H1 (cell line): Measurements from ENCODE around the gene GAB2. TPM values are rescaled to one million over a fixed set of nuclear protein-coding genes. Genes with fewer than 3 reads are reported as not detected.

Source experiments
- CTCF ChIA-PET: fragments of 300-600 bp; sonication (Branson Sonifier 250); formaldehyde crosslinking; loops from one replicate; lab custom pipeline; 2021; ENCODE audit not compliant: partially characterized antibody; lab: Charles Lee
- POLR2A ChIA-PET: fragments of 300-600 bp; sonication (Branson Sonifier 250); formaldehyde crosslinking; loops from one replicate; lab custom pipeline; 2021; ENCODE audit warnings: inconsistent platforms; ENCODE audit not compliant: partially characterized antibody; lab: Charles Lee
- DNase-seq, 2 experiments: peaks; one replicate each; pipeline versions ENCODE4 v3.0.0 to v3.0.0-alpha.2; 2010 to 2022; ENCODE audit warnings: low spot score in 2 of 2, low read depth in 1 of 2, mixed read lengths in 1 of 2
- FAIRE-seq: peaks from 2 replicates; lab custom pipeline; 2011; peaks lifted over from hg19 to GRCh38; lab: Jason Lieb, UNC
- H2AFZ ChIP-seq: 2 replicates; pipeline ENCODE4 v1.8.1; 2012; ENCODE audit warnings: low read length, inconsistent platforms
- H2AK5ac ChIP-seq: 2 replicates; pipeline ENCODE4 v1.6.1; 2013; ENCODE audit warnings: low read depth, low read length
- H2BK120ac ChIP-seq: replicated peaks from 2 replicates; pipeline ENCODE3; 2013; ENCODE audit warnings: low read depth, low read length, inconsistent platforms
- H2BK12ac ChIP-seq: 2 replicates; pipeline ENCODE4 v1.6.1; 2013; ENCODE audit warnings: low read depth, low read length
- H2BK15ac ChIP-seq: 2 replicates; pipeline ENCODE4 v1.6.1; 2013; ENCODE audit warnings: low read length
- H2BK20ac ChIP-seq: 2 replicates; pipeline ENCODE4 v1.6.1; 2013; ENCODE audit warnings: low read length
- H2BK5ac ChIP-seq: 2 replicates; pipeline ENCODE4 v1.6.1; 2013; ENCODE audit warnings: low read depth, low read length
- H3K14ac ChIP-seq: 2 replicates; pipeline ENCODE4 v1.6.1; 2013; ENCODE audit warnings: inconsistent platforms; ENCODE audit not compliant: insufficient read length
- H3K18ac ChIP-seq: 2 replicates; pipeline ENCODE4 v1.6.1; 2013; ENCODE audit warnings: low read length; ENCODE audit errors: extremely low read depth
- H3K23ac ChIP-seq: 2 replicates; pipeline ENCODE4 v1.6.1; 2013; ENCODE audit warnings: inconsistent platforms; ENCODE audit not compliant: insufficient read length
- H3K23me2 ChIP-seq: 2 replicates; pipeline ENCODE4 v1.6.1; 2013; ENCODE audit warnings: low read depth, low read length
- H3K27ac ChIP-seq: 2 replicates; pipeline ENCODE4 v1.6.1; 2011; ENCODE audit warnings: low read depth, low read length, inconsistent platforms
- H3K27me3 ChIP-seq, 4 experiments: replicated peaks in 1 of 4; 1 replicate in 1 of 4; 2 replicates in 3 of 4; pipeline versions ENCODE4 v1.6.1 to v1.8.1; 2011 to 2013; ENCODE audit warnings: low read length in 3 of 4, mild to moderate bottlenecking in 3 of 4, inconsistent platforms in 2 of 4, mixed read lengths in 2 of 4, moderate library complexity in 1 of 4; ENCODE audit not compliant: control insufficient read depth in 3 of 4, insufficient read depth in 3 of 4; ENCODE audit errors: extremely low read depth in 1 of 4
- H3K36me3 ChIP-seq, 4 experiments: 2 replicates each; pipeline versions ENCODE4 v1.6.1 to v1.8.1; 2011 to 2013; ENCODE audit warnings: mild to moderate bottlenecking in 4 of 4, low read length in 3 of 4, moderate library complexity in 2 of 4, control low read depth in 1 of 4, inconsistent platforms in 1 of 4; ENCODE audit not compliant: insufficient read depth in 4 of 4, control insufficient read depth in 2 of 4
- H3K4ac ChIP-seq: replicated peaks from 2 replicates; pipeline ENCODE3; 2013; ENCODE audit warnings: low read length, low read depth, mixed read lengths, inconsistent platforms; ENCODE audit not compliant: insufficient read length
- H3K4me1 ChIP-seq, 4 experiments: replicated peaks in 1 of 4; 1 replicate in 1 of 4; 2 replicates in 3 of 4; pipeline versions ENCODE4 v1.6.1 to v1.8.1; 2011 to 2013; ENCODE audit warnings: low read length in 3 of 4, inconsistent platforms in 2 of 4, mixed read lengths in 1 of 4; ENCODE audit not compliant: insufficient read depth in 4 of 4, control insufficient read depth in 3 of 4
- H3K4me2 ChIP-seq, 2 experiments: 2 replicates each; pipeline versions ENCODE4 v1.6.1 to v1.8.1; 2011 to 2013; ENCODE audit warnings: low read depth in 2 of 2, low read length in 2 of 2, control low read depth in 1 of 2, inconsistent platforms in 1 of 2, mild to moderate bottlenecking in 1 of 2; ENCODE audit not compliant: insufficient read depth in 1 of 2
- H3K4me3 ChIP-seq, 4 experiments: fragments of 200-600, 300-600 bp in 1 of 4; sonication (generic), shearing (Covaris generic), sonication (Bioruptor Twin) in 1 of 4; 2 replicates each; pipeline versions ENCODE4 v1.5.1 to v1.8.1; 2011 to 2016; ENCODE audit warnings: low read length in 4 of 4, low read depth in 3 of 4, control low read depth in 2 of 4, inconsistent platforms in 2 of 4, mild to moderate bottlenecking in 2 of 4, mixed read lengths in 1 of 4, moderate library complexity in 1 of 4; ENCODE audit not compliant: insufficient read depth in 2 of 4; ENCODE audit errors: extremely low read depth in 1 of 4
- H3K56ac ChIP-seq: replicated peaks from 2 replicates; pipeline ENCODE3; 2013; ENCODE audit warnings: low read depth, mild to moderate bottlenecking, mixed read lengths, low read length, inconsistent platforms; ENCODE audit not compliant: insufficient read length
- H3K79me1 ChIP-seq: 2 replicates; pipeline ENCODE4 v1.6.1; 2013; ENCODE audit warnings: low read depth, low read length, control low read depth
- H3K79me2 ChIP-seq, 2 experiments: 2 replicates each; pipeline versions ENCODE4 v1.6.1 to v1.8.1; 2012 to 2013; ENCODE audit warnings: low read length in 2 of 2, mild to moderate bottlenecking in 2 of 2, inconsistent platforms in 1 of 2; ENCODE audit not compliant: insufficient read depth in 2 of 2, control insufficient read depth in 1 of 2
- H3K9ac ChIP-seq, 4 experiments: replicated peaks in 1 of 4; 1 replicate in 1 of 4; 2 replicates in 3 of 4; pipeline versions ENCODE4 v1.6.1 to v1.8.1; 2011 to 2013; ENCODE audit warnings: low read depth in 3 of 4, low read length in 3 of 4, control low read depth in 2 of 4, mild to moderate bottlenecking in 2 of 4, moderate library complexity in 2 of 4, inconsistent platforms in 1 of 4; ENCODE audit errors: extremely low read depth in 1 of 4
- H3K9me3 ChIP-seq, 2 experiments: 2 replicates each; pipeline versions ENCODE4 v1.6.1 to v1.8.1; 2012 to 2013; ENCODE audit warnings: mild to moderate bottlenecking in 2 of 2, moderate library complexity in 2 of 2, control low read depth in 1 of 2, inconsistent platforms in 1 of 2, low read depth in 1 of 2, low read length in 1 of 2, mixed read lengths in 1 of 2; ENCODE audit not compliant: insufficient read depth in 2 of 2
- H4K20me1 ChIP-seq, 2 experiments: replicated peaks in 1 of 2; 2 replicates each; pipeline versions ENCODE3 to v1.8.1; 2011 to 2013; ENCODE audit warnings: inconsistent platforms in 2 of 2, low read length in 2 of 2, mild to moderate bottlenecking in 1 of 2; ENCODE audit not compliant: insufficient read depth in 2 of 2, control insufficient read depth in 1 of 2
- H4K5ac ChIP-seq: 2 replicates; pipeline ENCODE4 v1.6.1; 2013; ENCODE audit warnings: low read length, low read depth, mixed read lengths, inconsistent platforms; ENCODE audit not compliant: insufficient read length
- H4K8ac ChIP-seq: 2 replicates; pipeline ENCODE4 v1.8.0; 2013; ENCODE audit warnings: mild to moderate bottlenecking, moderate library complexity, low read length, inconsistent platforms; ENCODE audit not compliant: insufficient read depth; ENCODE audit errors: extremely low read depth
- H4K91ac ChIP-seq: replicated peaks from 2 replicates; pipeline ENCODE3; 2013; ENCODE audit warnings: low read length, mixed read lengths, inconsistent platforms; ENCODE audit not compliant: insufficient read length
- ATF2 ChIP-seq: IDR thresholded peaks from 2 replicates; pipeline ENCODE4 v1.6.1; 2012; ENCODE audit warnings: low read length, inconsistent platforms
- BCL11A ChIP-seq, 2 experiments: IDR thresholded peaks; one replicate each; pipeline ENCODE4 v1.6.1; 2011; ENCODE audit warnings: low read depth in 2 of 2, low read length in 2 of 2, mild to moderate bottlenecking in 2 of 2
- CBX5 ChIP-seq: fragments of 300-800, 300-1000 bp; sonication (generic); IDR thresholded peaks from 2 replicates; pipeline ENCODE4 v1.7.1; 2016; ENCODE audit warnings: antibody characterized with exemption, low read length, low read depth
- CTBP2 ChIP-seq: IDR thresholded peaks from 2 replicates; pipeline ENCODE4 v1.7.0; 2011; ENCODE audit warnings: borderline replicate concordance, mild to moderate bottlenecking, moderate library complexity, mixed read lengths, low read length; ENCODE audit not compliant: insufficient read depth, insufficient read length
- EGR1 ChIP-seq: IDR thresholded peaks from 2 replicates; pipeline ENCODE4 v1.6.1; 2011; ENCODE audit warnings: low read depth, low read length, borderline replicate concordance
- JUN ChIP-seq: IDR thresholded peaks from 2 replicates; pipeline ENCODE4 v1.6.1; 2011; ENCODE audit warnings: low read depth, mild to moderate bottlenecking, improper control_type of control experiment, low read length
- NANOG ChIP-seq: IDR thresholded peaks from 2 replicates; pipeline ENCODE4 v1.6.1; 2011; ENCODE audit warnings: low read length, low read depth, mild to moderate bottlenecking, inconsistent platforms; ENCODE audit not compliant: insufficient read depth, poor library complexity, severe bottlenecking
- NRF1 ChIP-seq: IDR thresholded peaks from 2 replicates; pipeline ENCODE4 v1.6.1; 2011; ENCODE audit warnings: mild to moderate bottlenecking, low read depth, low read length, improper control_type of control experiment
- POLR2AphosphoS5 ChIP-seq: IDR thresholded peaks from 2 replicates; pipeline ENCODE4 v1.6.1; 2011; ENCODE audit warnings: low read depth, low read length
- RFX5 ChIP-seq: IDR thresholded peaks from 2 replicates; pipeline ENCODE4 v1.6.1; 2011; ENCODE audit warnings: low read depth, low read length, improper control_type of control experiment, borderline replicate concordance
- SP1 ChIP-seq: IDR thresholded peaks from 2 replicates; pipeline ENCODE4 v1.6.1; 2011; ENCODE audit warnings: low read depth, low read length
- TAF7 ChIP-seq: optimal IDR thresholded peaks from 2 replicates; pipeline ENCODE3; 2011; ENCODE audit warnings: low read depth, mild to moderate bottlenecking, inconsistent platforms, low read length, moderate library complexity, borderline replicate concordance
- WGBS, 2 experiments: shearing (Covaris generic) in 1 of 2; methylation state at CpG; one replicate each; pipeline versions ENCODE4 v1.1.6 to v1.1.7; 2013 to 2015; ENCODE audit warnings: low lambda C conversion rate in 2 of 2, mixed read lengths in 2 of 2, inconsistent platforms in 1 of 2, low coverage in 1 of 2, missing lambda C conversion rate in 1 of 2; ENCODE audit not compliant: insufficient replicate concordance in 2 of 2, insufficient coverage in 1 of 2, insufficient read length in 1 of 2; ENCODE audit errors: extremely low coverage in 1 of 2, missing lambda C conversion rate in 1 of 2; 5-methylcytosine and 5-hydroxymethylcytosine counted together
- polyA plus RNA-seq, 7 experiments: library from polyadenylated mRNA; depleted of rRNA in 3 of 7; stranded (reverse) in 5 of 7; unstranded in 2 of 7; fragments of >200 nt in 5 of 7; fragments of 200-250 nt in 2 of 7; gene quantifications; 1 replicate in 5 of 7; 2 replicates in 1 of 7; 4 replicates in 1 of 7; pipeline versions ENCODE4 v1.2.1 to v1.2.3, GENCODE V29; 2011 to 2013; ENCODE audit warnings: missing spikeins in 2 of 7, mixed read lengths in 2 of 7
- total RNA-seq: library from RNA; stranded (reverse); fragmentation: NEBNext Ultra II Directional; extraction: Animal tissue kit (Norgen Biotek cat#: 25700); gene quantifications from 2 replicates; pipeline ENCODE4 v1.2.1, GENCODE V29; 2021

GAB2 gene
- total and polyA plus RNA-seq, 2 of the 8 experiments (the other 6 are each of a cell fraction or from before 2014, with no cell fraction given), result 6.3 to 14.0 TPM

- FAIRE-seq, result no peak
- TF ChIP-seq BCL11A (IDR thresholded peaks at IDR 0.05; ENCODE audit: low read depth in 2 of 2, low read length in 2 of 2) (no peak), CTBP2 (no peak), JUN (no peak), SP1 (no peak), EGR1 (no peak), NRF1 (no peak), RFX5 (no peak), POLR2AphosphoS5 (no peak), NANOG (no peak), CBX5 (no peak), ATF2 (no peak), TAF7 (no peak)
Observed at GRCh38 chr11:78298291-78298771, 119.3 kb downstream of the GAB2 start.

More at GRCh38 chr11:78298291-78298771, 119.3 kb downstream of the GAB2 start:
- no peak overlapping the region for H3K9ac ChIP-seq
- no peak overlapping the region for H4K5ac ChIP-seq
- H3K14ac ChIP-seq, result no peak overlapping the region
- no peaks in the 10 kb centered on the region for H3K36me3 ChIP-seq
- H2BK12ac ChIP-seq, result no peak overlapping the region
- H3K27me3 ChIP-seq, result peaks cover 0 to 1% (median 0%) of the 10 kb centered on the region in 4 experiments; a peak in 1 of 7 replicates
- no peaks in the 10 kb centered on the region; a peak in 1 of 4 replicates for H3K79me2 ChIP-seq
- H3K4ac ChIP-seq, result no peak overlapping the region
- no peak for DNase-seq
- no peak overlapping the region for H3K27ac ChIP-seq
- H3K9me3 ChIP-seq, result no peaks in the 10 kb centered on the region
- no peak overlapping the region for H2BK5ac ChIP-seq
- H3K18ac ChIP-seq, result no peak overlapping the region
- no peak overlapping the region for H3K4me2 ChIP-seq
- H3K79me1 ChIP-seq, result no peaks in the 10 kb centered on the region
- no peak overlapping the region for H2AK5ac ChIP-seq
- POLR2A ChIA-PET, result no interaction called here
- WGBS, 2 experiments, result 92% methylated on average over 1 of the region's 1 CpG; no CpG with 5 or more reads in 1 of the 2 experiments
- CTCF ChIA-PET, result interaction anchor here (0.6 to 1.1 kb wide), 4 partner anchors 14 to 271 kb away, joined by 3 read pairs; no protein-coding TSS in a partner anchor
- no peak overlapping the region for H2BK20ac ChIP-seq
- no peak overlapping the region for H2BK120ac ChIP-seq
- no peaks in the 10 kb centered on the region for H4K20me1 ChIP-seq
- H3K23ac ChIP-seq, result no peak overlapping the region
- H3K56ac ChIP-seq, result no peak overlapping the region
- no peak overlapping the region for H4K91ac ChIP-seq
- no peak overlapping the region for H3K4me3 ChIP-seq
- H4K8ac ChIP-seq, result no peak overlapping the region
- H2BK15ac ChIP-seq, result no peak overlapping the region
- no peak overlapping the region for H2AFZ ChIP-seq
- H3K23me2 ChIP-seq, result no peaks in the 10 kb centered on the region
- peaks cover 0 to 2% (median 0%) of the 10 kb centered on the region in 4 experiments; a peak in 1 of 7 replicates for H3K4me1 ChIP-seq
